ENCODE data around the gene RAB30.

- TF ChIP-seq CTCF (conservative IDR thresholded peaks at IDR 0.05 in 1 of 2, IDR thresholded peaks at IDR 0.05 in 1 of 2; ENCODE audit: extremely low read depth in 1 of 2, insufficient read depth in 1 of 2, low read depth in 1 of 2, low read length in 2 of 2) (no peak), EZH2 (IDR thresholded peaks at IDR 0.05; ENCODE audit: borderline replicate concordance, low read length) (no peak)
Observed at GRCh38 chr11:82978422-82979099, 93.1 kb downstream of the RAB30 start.

Measured in mammary epithelial cell (primary cell).